ENCODE data around the gene FRRS1L.
A peak's percentile ranks its signal among the peaks of the same experiment; 100 is the strongest.

Gene FRRS1L

GRCh38 chr9:109192732-109193361 is 25.8 kb upstream of the FRRS1L start:
- TF ChIP-seq TEAD4 (IDR thresholded peaks at IDR 0.05), result no peak
- peak; percentile 51 for TF ChIP-seq RAD21 (IDR thresholded peaks at IDR 0.05; ENCODE audit: low read depth)

GRCh38 chr9:109191746-109192145 is 24.7 kb upstream of the FRRS1L start:
- TF ChIP-seq TCF12 (IDR thresholded peaks at IDR 0.05; ENCODE audit: low read depth) (no peak), MAX (IDR thresholded peaks at IDR 0.05) (no peak), ZBTB7A (IDR thresholded peaks at IDR 0.05; ENCODE audit: low read depth) (no peak), CREB1 (IDR thresholded peaks at IDR 0.05; ENCODE audit: low read depth) (no peak), RAD21 (IDR thresholded peaks at IDR 0.05; ENCODE audit: low read depth) (no peak), EGR1 (IDR thresholded peaks at IDR 0.05) (no peak)

- no peak for TF ChIP-seq EGR1 (IDR thresholded peaks at IDR 0.05)
- no peak for TF ChIP-seq RAD21 (IDR thresholded peaks at IDR 0.05; ENCODE audit: low read depth)
- TF ChIP-seq FOXM1 (IDR thresholded peaks at IDR 0.05; ENCODE audit: borderline replicate concordance, low read depth), result no peak
- TF ChIP-seq TCF12 (IDR thresholded peaks at IDR 0.05; ENCODE audit: low read depth), result no peak
- TF ChIP-seq USF1 (IDR thresholded peaks at IDR 0.05), result no peak
- TF ChIP-seq CEBPB (IDR thresholded peaks at IDR 0.05), result no peak
These were observed 23.1 kb upstream of the FRRS1L start for GRCh38 chr9:109190151-109190550.

GRCh38 chr9:109186857-109187520 is 19.9 kb upstream of the FRRS1L start:
- TF ChIP-seq TAF1 (IDR thresholded peaks at IDR 0.05; ENCODE audit: low read depth), result no peak
- TF ChIP-seq RAD21 (IDR thresholded peaks at IDR 0.05; ENCODE audit: low read depth), result no peak
- TF ChIP-seq EP300 (IDR thresholded peaks at IDR 0.05; ENCODE audit: borderline replicate concordance), result no peak
- TF ChIP-seq TEAD4 (IDR thresholded peaks at IDR 0.05), result no peak
- TF ChIP-seq MAX (IDR thresholded peaks at IDR 0.05), result no peak
- no peak for TF ChIP-seq YY1 (IDR thresholded peaks at IDR 0.05; ENCODE audit: low read depth)
- TF ChIP-seq REST (IDR thresholded peaks at IDR 0.05; ENCODE audit: low read depth), result no peak
- TF ChIP-seq ZBTB7A (IDR thresholded peaks at IDR 0.05; ENCODE audit: low read depth), result no peak
- no peak for TF ChIP-seq CREB1 (IDR thresholded peaks at IDR 0.05; ENCODE audit: low read depth)

GRCh38 chr9:109182940-109183798 is 16.1 kb upstream of the FRRS1L start:
- TF ChIP-seq TCF12 (IDR thresholded peaks at IDR 0.05; ENCODE audit: low read depth) (no peak), RAD21 (IDR thresholded peaks at IDR 0.05; ENCODE audit: low read depth) (peak; percentile 34; the same call in 1 of the 2 replicates), YY1 (IDR thresholded peaks at IDR 0.05; ENCODE audit: low read depth) (no peak), REST (IDR thresholded peaks at IDR 0.05; ENCODE audit: low read depth) (no peak), USF1 (IDR thresholded peaks at IDR 0.05) (no peak), EP300 (IDR thresholded peaks at IDR 0.05; ENCODE audit: borderline replicate concordance) (no peak), EGR1 (IDR thresholded peaks at IDR 0.05) (no peak), NFIC (IDR thresholded peaks at IDR 0.05) (no peak), TEAD4 (IDR thresholded peaks at IDR 0.05) (peak; percentile 52; the same call in 1 of the 2 replicates)

- TF ChIP-seq EP300 (IDR thresholded peaks at IDR 0.05; ENCODE audit: borderline replicate concordance), result no peak
- no peak for TF ChIP-seq CEBPB (IDR thresholded peaks at IDR 0.05)
- no peak for TF ChIP-seq EGR1 (IDR thresholded peaks at IDR 0.05)
- no peak for TF ChIP-seq TAF1 (IDR thresholded peaks at IDR 0.05; ENCODE audit: low read depth)
- no peak for TF ChIP-seq ZBTB7A (IDR thresholded peaks at IDR 0.05; ENCODE audit: low read depth)
- TF ChIP-seq TEAD4 (IDR thresholded peaks at IDR 0.05), result no peak
- TF ChIP-seq YY1 (IDR thresholded peaks at IDR 0.05; ENCODE audit: low read depth), result no peak
- TF ChIP-seq FOXM1 (IDR thresholded peaks at IDR 0.05; ENCODE audit: borderline replicate concordance, low read depth), result no peak
- TF ChIP-seq CREB1 (IDR thresholded peaks at IDR 0.05; ENCODE audit: low read depth), result no peak
- no peak for TF ChIP-seq MAX (IDR thresholded peaks at IDR 0.05)
- no peak for TF ChIP-seq USF1 (IDR thresholded peaks at IDR 0.05)
- TF ChIP-seq TCF12 (IDR thresholded peaks at IDR 0.05; ENCODE audit: low read depth), result no peak
- no peak for TF ChIP-seq REST (IDR thresholded peaks at IDR 0.05; ENCODE audit: low read depth)
- TF ChIP-seq NFIC (IDR thresholded peaks at IDR 0.05), result no peak
- TF ChIP-seq RAD21 (IDR thresholded peaks at IDR 0.05; ENCODE audit: low read depth), result no peak
These were observed 15.5 kb upstream of the FRRS1L start for GRCh38 chr9:109182550-109182939.

Data from Ishikawa (cell line).